ENCODE data around the gene SYNE3.

Gene SYNE3

DNA sequence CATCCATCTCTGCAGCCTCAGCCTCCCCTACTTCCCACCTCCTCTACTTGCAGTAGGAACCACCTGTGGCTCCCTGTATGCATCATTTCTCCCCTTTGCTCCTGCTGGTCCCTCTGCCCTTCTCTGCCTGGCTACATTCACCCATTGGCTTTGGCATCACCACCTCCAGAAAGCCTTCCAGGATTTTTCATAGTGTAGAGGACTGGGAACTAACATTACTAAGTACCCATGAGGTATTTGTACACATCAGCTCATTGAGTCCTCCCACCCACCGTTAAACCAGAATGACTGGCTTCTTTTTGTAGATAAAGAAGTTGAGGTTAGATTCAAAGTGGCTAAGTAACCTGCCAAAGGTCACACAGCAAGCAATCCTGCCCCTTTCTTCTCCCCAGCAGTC lies 17.1 kb downstream of the SYNE3 start:
- CTCF ChIA-PET: interaction anchor here (1.7 kb wide), 1 partner anchor 28 kb away, joined by 4 read pairs; no protein-coding TSS in a partner anchor
- no peak overlapping the region for H3K4me3 ChIP-seq (ENCODE audit: control insufficient read depth in 1 of 7, extremely low read depth in 1 of 7, insufficient read depth in 4 of 7, low read depth in 2 of 7, low read length in 6 of 7)
- no peaks in the 10 kb centered on the region for H3K9me3 ChIP-seq (ENCODE audit: control extremely low read depth in 1 of 5, control insufficient read depth in 4 of 5, insufficient read depth in 2 of 5, low read depth in 1 of 5, low read length in 4 of 5)
- no CpG with 5 or more reads among the region's 1 CpG for WGBS (ENCODE audit: insufficient coverage)
- POLR2A ChIA-PET: interaction anchor here (0.6 kb wide), 1 partner anchor 28 kb away, joined by 3 read pairs; no protein-coding TSS in a partner anchor
- no peak overlapping the region for H3K27ac ChIP-seq (ENCODE audit: insufficient read depth in 1 of 2, low read depth in 1 of 2, low read length in 2 of 2, poor library complexity in 1 of 2, severe bottlenecking in 2 of 2)
- peaks cover 0 to 17% (median 5%) of the 10 kb centered on the region in 4 experiments for H3K36me3 ChIP-seq (ENCODE audit: control insufficient read depth in 4 of 4, insufficient read depth in 4 of 4, low read length in 3 of 4)
- H3K4me1 ChIP-seq (ENCODE audit: control extremely low read depth in 1 of 4, control insufficient read depth in 4 of 4, insufficient read depth in 4 of 4, low read length in 3 of 4): peaks cover 7 to 37% (median 30%) of the 10 kb centered on the region in 4 experiments
- DNase-seq: peak in 2 of 3 donors; percentile 35 to 47
- no peaks in the 10 kb centered on the region for H3K27me3 ChIP-seq (replicated peaks in 2 of 5; ENCODE audit: control insufficient read depth in 4 of 5, insufficient read depth in 5 of 5, low read length in 4 of 5)

DNA sequence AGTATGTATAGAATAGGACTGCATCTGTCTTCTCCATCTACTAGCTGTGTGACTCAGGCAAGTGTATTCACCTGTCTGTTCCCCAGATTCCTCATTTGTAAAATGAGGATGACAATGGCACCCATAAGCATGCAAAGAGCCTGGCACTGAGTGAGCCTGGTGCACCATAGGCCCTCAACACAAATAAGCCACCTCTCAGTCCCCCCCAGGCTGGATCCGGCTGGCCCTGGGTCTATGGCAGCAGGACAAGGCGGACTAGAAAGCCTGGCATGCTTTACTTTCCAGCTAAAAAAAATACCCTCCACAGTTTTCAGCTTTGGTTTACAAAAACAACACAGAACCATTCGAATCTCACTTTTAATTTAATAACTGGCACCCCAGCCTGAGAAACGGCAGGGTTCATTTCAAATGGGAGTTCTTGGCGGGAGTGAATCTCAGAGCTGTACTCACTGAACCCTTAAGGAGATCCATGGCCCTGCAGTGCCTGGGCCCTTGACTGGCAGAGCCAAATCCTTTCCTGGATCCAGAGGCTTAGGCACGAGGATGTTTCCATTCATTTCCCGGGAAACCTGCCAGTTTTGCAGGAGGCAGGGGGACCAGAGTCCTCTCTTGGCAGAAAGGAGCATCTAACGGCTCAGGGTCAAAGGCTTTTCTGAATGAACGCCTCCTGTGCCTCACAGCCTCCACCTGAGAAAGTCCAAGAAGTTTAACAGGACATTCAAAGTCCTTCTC lies 17.7 kb downstream of the SYNE3 start:
- no peak overlapping the region for H3K4me3 ChIP-seq (ENCODE audit: control insufficient read depth in 1 of 7, extremely low read depth in 1 of 7, insufficient read depth in 4 of 7, low read depth in 2 of 7, low read length in 6 of 7)
- peaks cover 0 to 17% (median 5%) of the 10 kb centered on the region in 4 experiments for H3K36me3 ChIP-seq (ENCODE audit: control insufficient read depth in 4 of 4, insufficient read depth in 4 of 4, low read length in 3 of 4)
- POLR2A ChIA-PET: no interaction called here
- H3K4me1 ChIP-seq (ENCODE audit: control extremely low read depth in 1 of 4, control insufficient read depth in 4 of 4, insufficient read depth in 4 of 4, low read length in 3 of 4): peaks cover 7 to 36% (median 32%) of the 10 kb centered on the region in 4 experiments
- DNase-seq: no peak
- no peaks in the 10 kb centered on the region for H3K27me3 ChIP-seq (replicated peaks in 2 of 5; ENCODE audit: control insufficient read depth in 4 of 5, insufficient read depth in 5 of 5, low read length in 4 of 5)
- no peaks in the 10 kb centered on the region for H3K9me3 ChIP-seq (ENCODE audit: control extremely low read depth in 1 of 5, control insufficient read depth in 4 of 5, insufficient read depth in 2 of 5, low read depth in 1 of 5, low read length in 4 of 5)
- H3K27ac ChIP-seq (ENCODE audit: insufficient read depth in 1 of 2, low read depth in 1 of 2, low read length in 2 of 2, poor library complexity in 1 of 2, severe bottlenecking in 2 of 2): no peak overlapping the region
- CTCF ChIA-PET: interaction anchor here (1.7 kb wide), 1 partner anchor 28 kb away, joined by 4 read pairs; no protein-coding TSS in a partner anchor
- whole genome bisulfite sequencing (ENCODE audit: insufficient coverage): 98% methylated on average over 8 of the region's 9 CpGs

DNA sequence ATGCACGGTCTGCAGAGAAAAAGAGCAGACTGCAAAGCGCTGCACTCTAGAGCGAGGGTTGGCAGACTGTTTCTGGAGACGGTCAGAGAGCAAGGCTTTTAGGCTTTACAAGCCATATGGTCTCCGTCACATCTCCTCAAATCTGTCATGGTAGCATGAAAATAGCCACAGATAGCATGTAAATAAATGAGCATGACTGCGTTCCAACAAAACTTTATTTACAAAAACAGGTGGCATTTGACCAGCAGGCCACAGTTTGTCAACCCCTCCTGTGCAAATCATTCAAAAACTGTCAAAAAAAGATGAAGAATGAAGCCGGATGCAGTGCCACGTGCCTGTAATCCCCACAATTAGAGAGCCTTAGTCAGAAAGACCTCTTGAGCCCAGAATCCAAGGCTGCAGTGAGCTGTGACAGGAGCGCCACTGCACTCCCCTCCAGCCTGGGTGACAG lies 18.9 kb downstream of the SYNE3 start:
- ChIA-PET CTCF (interaction anchor here (1.1 to 5.0 kb wide), 2 partner anchors 11 to 29 kb away, joined by 4 to 17 read pairs; no protein-coding TSS in a partner anchor), POLR2A (no interaction called here)
- Histone ChIP-seq H3K4me3 (ENCODE audit: control insufficient read depth in 1 of 7, extremely low read depth in 1 of 7, insufficient read depth in 4 of 7, low read depth in 2 of 7, low read length in 6 of 7) (no peak overlapping the region), H3K27ac (ENCODE audit: insufficient read depth in 1 of 2, low read depth in 1 of 2, low read length in 2 of 2, poor library complexity in 1 of 2, severe bottlenecking in 2 of 2) (no peak overlapping the region), H3K4me1 (ENCODE audit: control extremely low read depth in 1 of 4, control insufficient read depth in 4 of 4, insufficient read depth in 4 of 4, low read length in 3 of 4) (peaks cover 7 to 36% (median 32%) of the 10 kb centered on the region in 4 experiments), H3K36me3 (ENCODE audit: control insufficient read depth in 4 of 4, insufficient read depth in 4 of 4, low read length in 3 of 4) (peaks cover 0 to 17% (median 5%) of the 10 kb centered on the region in 4 experiments), H3K27me3 (replicated peaks in 2 of 5; ENCODE audit: control insufficient read depth in 4 of 5, insufficient read depth in 5 of 5, low read length in 4 of 5) (no peaks in the 10 kb centered on the region), H3K9me3 (ENCODE audit: control extremely low read depth in 1 of 5, control insufficient read depth in 4 of 5, insufficient read depth in 2 of 5, low read depth in 1 of 5, low read length in 4 of 5) (no peaks in the 10 kb centered on the region)
- DNase-seq: no peak
- WGBS (ENCODE audit: insufficient coverage): 74% methylated on average over 7 of the region's 9 CpGs

DNA sequence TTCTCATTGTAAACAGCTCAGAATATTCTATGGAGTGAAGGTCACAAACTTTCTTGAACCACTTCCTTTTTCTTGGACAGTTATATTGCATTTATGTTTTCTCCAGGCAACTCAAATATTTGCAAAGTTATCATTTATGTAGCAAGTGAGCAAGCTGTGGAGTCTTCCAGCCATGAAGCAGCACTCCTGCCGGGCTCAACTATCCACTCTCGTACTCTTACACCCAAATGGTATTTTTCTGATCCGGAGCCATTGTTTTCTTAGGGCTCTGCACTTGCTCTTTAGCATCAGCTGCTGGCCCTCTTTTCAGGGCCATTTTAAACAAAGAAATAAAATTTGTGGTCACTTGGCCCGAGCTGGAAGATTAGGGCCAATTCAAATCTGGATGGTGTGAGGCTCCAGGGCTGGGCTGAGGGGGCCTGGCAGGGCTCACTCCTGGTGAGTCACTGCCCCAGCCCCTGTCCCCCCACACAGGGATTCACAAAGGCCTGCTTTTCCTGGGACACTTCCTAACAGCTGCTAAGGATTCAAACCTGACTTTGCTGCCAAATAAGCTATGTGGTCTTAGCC lies 19.7 kb downstream of the SYNE3 start:
- Histone ChIP-seq H3K36me3 (ENCODE audit: control insufficient read depth in 4 of 4, insufficient read depth in 4 of 4, low read length in 3 of 4) (peaks cover 0 to 19% (median 5%) of the 10 kb centered on the region in 4 experiments), H3K4me1 (ENCODE audit: control extremely low read depth in 1 of 4, control insufficient read depth in 4 of 4, insufficient read depth in 4 of 4, low read length in 3 of 4) (peaks cover 7 to 36% (median 31%) of the 10 kb centered on the region in 4 experiments), H3K27me3 (replicated peaks in 2 of 5; ENCODE audit: control insufficient read depth in 4 of 5, insufficient read depth in 5 of 5, low read length in 4 of 5) (no peaks in the 10 kb centered on the region), H3K4me3 (ENCODE audit: control insufficient read depth in 1 of 7, extremely low read depth in 1 of 7, insufficient read depth in 4 of 7, low read depth in 2 of 7, low read length in 6 of 7) (no peak overlapping the region), H3K27ac (ENCODE audit: insufficient read depth in 1 of 2, low read depth in 1 of 2, low read length in 2 of 2, poor library complexity in 1 of 2, severe bottlenecking in 2 of 2) (no peak overlapping the region), H3K9me3 (ENCODE audit: control extremely low read depth in 1 of 5, control insufficient read depth in 4 of 5, insufficient read depth in 2 of 5, low read depth in 1 of 5, low read length in 4 of 5) (no peaks in the 10 kb centered on the region)
- DNase-seq: no peak
- ChIA-PET CTCF (interaction anchor here (0.8 to 5.0 kb wide), 12 partner anchors 8 to 34 kb away, joined by 3 to 17 read pairs (median 4); partner anchors contain the start of gene SYNE3), POLR2A (interaction anchor here (1.3 kb wide), 1 partner anchor 33 kb away, joined by 3 read pairs; no protein-coding TSS in a partner anchor)
- WGBS (ENCODE audit: insufficient coverage): 72% methylated on average over 4 of the region's 4 CpGs

DNA sequence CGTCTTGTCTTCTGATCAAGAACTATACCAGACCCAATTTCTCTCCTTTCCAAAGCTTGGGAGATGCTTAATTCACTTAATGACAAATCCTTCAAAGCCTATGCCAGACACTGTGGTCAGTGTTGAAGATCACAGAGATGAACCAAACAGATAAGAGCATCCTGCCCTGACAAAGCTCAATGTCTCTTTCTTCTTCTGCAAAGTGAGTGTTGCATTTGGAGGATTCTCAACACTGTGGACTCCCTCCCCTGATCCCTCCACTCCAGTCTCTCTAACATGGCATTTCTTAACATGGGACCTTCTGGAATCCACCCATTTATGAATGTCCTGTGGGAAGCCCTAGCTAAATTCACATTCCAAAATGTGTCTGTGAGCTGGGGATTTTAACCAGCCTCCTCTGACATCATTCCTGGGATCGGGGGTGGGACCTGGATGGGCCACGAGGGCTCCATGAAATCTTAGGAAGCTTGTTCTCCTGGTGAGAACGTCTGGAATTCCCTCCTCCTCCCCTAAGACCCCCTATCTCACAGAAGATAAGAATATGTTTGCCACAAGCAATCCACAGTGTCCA lies 20.3 kb downstream of the SYNE3 start:
- peaks cover 7 to 36% (median 31%) of the 10 kb centered on the region in 4 experiments for H3K4me1 ChIP-seq (ENCODE audit: control extremely low read depth in 1 of 4, control insufficient read depth in 4 of 4, insufficient read depth in 4 of 4, low read length in 3 of 4)
- ChIA-PET POLR2A (interaction anchor here (1.3 kb wide), 1 partner anchor 33 kb away, joined by 3 read pairs; no protein-coding TSS in a partner anchor), CTCF (interaction anchor here (0.8 to 5.0 kb wide), 12 partner anchors 8 to 33 kb away, joined by 3 to 17 read pairs (median 4); partner anchors contain the start of gene SYNE3)
- H3K36me3 ChIP-seq (ENCODE audit: control insufficient read depth in 4 of 4, insufficient read depth in 4 of 4, low read length in 3 of 4): peaks cover 0 to 15% (median 5%) of the 10 kb centered on the region in 4 experiments
- H3K27me3 ChIP-seq (replicated peaks in 2 of 5; ENCODE audit: control insufficient read depth in 4 of 5, insufficient read depth in 5 of 5, low read length in 4 of 5): no peaks in the 10 kb centered on the region
- WGBS (ENCODE audit: insufficient coverage): 50% methylated on average over 2 of the region's 4 CpGs
- no peak for DNase-seq
- peak overlapping the region in 1 of 2 experiments; percentile 68 for H3K27ac ChIP-seq (ENCODE audit: insufficient read depth in 1 of 2, low read depth in 1 of 2, low read length in 2 of 2, poor library complexity in 1 of 2, severe bottlenecking in 2 of 2)
- no peaks in the 10 kb centered on the region for H3K9me3 ChIP-seq (ENCODE audit: control extremely low read depth in 1 of 5, control insufficient read depth in 4 of 5, insufficient read depth in 2 of 5, low read depth in 1 of 5, low read length in 4 of 5)
- no peak overlapping the region for H3K4me3 ChIP-seq (ENCODE audit: control insufficient read depth in 1 of 7, extremely low read depth in 1 of 7, insufficient read depth in 4 of 7, low read depth in 2 of 7, low read length in 6 of 7)

DNA sequence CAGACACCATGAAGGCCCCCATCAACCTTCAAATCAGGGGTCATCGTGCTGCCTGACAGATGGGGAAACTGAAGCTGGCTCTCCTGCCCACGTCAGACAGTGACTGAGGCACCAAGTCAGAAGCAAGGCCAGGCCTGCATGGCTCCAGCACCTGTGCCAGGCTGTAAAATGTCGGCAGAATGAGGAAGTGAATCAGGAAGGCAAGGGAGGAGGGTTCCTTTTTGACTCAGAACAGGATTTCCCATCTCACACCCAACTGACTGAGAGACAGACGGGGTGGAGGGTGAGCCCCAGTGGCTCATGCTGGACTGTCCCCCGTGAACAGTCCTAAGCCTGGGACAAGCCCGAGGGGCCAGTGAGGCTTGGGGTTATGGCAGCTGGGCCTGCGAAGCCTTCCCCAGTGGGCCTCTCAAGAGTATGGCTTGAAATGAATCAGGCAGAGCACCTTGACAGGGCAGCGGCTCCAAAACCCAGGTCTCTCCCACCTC lies 20.9 kb downstream of the SYNE3 start:
- CTCF ChIA-PET: interaction anchor here (0.9 to 5.0 kb wide), 7 partner anchors 9 to 33 kb away, joined by 3 to 17 read pairs (median 8); partner anchors contain the start of gene SYNE3
- H3K27ac ChIP-seq (ENCODE audit: insufficient read depth in 1 of 2, low read depth in 1 of 2, low read length in 2 of 2, poor library complexity in 1 of 2, severe bottlenecking in 2 of 2): peak overlapping the region in 1 of 2 experiments; percentile 68
- peaks cover under 1 to 9% (median 3%) of the 10 kb centered on the region in 4 experiments for H3K36me3 ChIP-seq (ENCODE audit: control insufficient read depth in 4 of 4, insufficient read depth in 4 of 4, low read length in 3 of 4)
- H3K4me1 ChIP-seq (ENCODE audit: control extremely low read depth in 1 of 4, control insufficient read depth in 4 of 4, insufficient read depth in 4 of 4, low read length in 3 of 4): peaks cover 7 to 36% (median 31%) of the 10 kb centered on the region in 4 experiments
- H3K4me3 ChIP-seq (ENCODE audit: control insufficient read depth in 1 of 7, extremely low read depth in 1 of 7, insufficient read depth in 4 of 7, low read depth in 2 of 7, low read length in 6 of 7): peak overlapping the region in 2 of 7 experiments; percentile 13 to 21
- no peaks in the 10 kb centered on the region for H3K27me3 ChIP-seq (replicated peaks in 2 of 5; ENCODE audit: control insufficient read depth in 4 of 5, insufficient read depth in 5 of 5, low read length in 4 of 5)
- DNase-seq: peak; percentile 62 to 87 (median 74)
- WGBS (ENCODE audit: insufficient coverage): 20% methylated on average over 5 of the region's 8 CpGs
- POLR2A ChIA-PET: interaction anchor here (0.7 to 1.3 kb wide), 2 partner anchors 31 to 32 kb away, joined by 3 read pairs; no protein-coding TSS in a partner anchor
- no peaks in the 10 kb centered on the region for H3K9me3 ChIP-seq (ENCODE audit: control extremely low read depth in 1 of 5, control insufficient read depth in 4 of 5, insufficient read depth in 2 of 5, low read depth in 1 of 5, low read length in 4 of 5)
